ENCODE measurements around the gene HACL1.

HACL1 gene

DNA sequence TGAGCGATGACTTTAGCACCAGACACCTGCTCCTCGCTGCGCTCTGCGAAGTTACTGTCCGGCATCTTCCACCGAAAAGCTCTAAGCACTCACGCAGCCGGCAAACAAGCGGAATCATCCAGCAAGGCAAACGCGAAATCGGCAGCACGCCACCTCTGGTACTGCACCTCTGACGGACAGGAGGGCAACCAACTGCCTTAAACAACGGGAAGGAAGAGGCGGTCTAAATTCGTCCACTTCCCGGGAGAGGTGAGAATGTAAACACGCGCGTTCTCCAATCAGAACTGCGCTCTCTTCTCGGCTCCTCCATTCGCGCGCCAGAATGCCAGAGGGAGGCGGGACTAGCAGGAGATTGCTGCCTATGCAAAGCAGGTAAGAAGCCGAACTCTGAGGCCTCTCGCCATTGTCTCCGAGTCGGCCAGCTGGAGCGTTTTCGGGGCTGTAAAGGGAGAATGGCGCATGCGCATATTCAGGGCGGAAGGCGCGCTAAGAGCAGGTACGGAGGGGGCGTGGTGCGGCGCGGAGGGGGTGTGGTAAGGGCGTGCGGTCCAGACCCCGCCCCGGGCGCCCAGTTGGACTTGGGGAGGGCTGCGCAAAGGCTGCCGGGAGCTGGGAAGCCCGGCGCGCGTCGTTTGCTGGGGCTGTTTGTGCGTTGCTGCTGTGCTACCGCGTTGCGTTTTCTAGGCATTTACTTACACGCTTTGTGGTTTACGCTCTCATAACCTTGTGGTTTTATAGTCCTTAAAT is at the start of gene HACL1, which contains the start of gene BTD:
TSS of gene HACL1 (minus strand) at position 171 of the 747 bp plus-strand sequence. CDS start at position 65, 106 bp downstream.
TSS of gene BTD (plus strand) at position 347 of the 747 bp plus-strand sequence. CDS start 33,695 bp downstream, outside the sequence.
- TF ChIP-seq, protein P1, sequence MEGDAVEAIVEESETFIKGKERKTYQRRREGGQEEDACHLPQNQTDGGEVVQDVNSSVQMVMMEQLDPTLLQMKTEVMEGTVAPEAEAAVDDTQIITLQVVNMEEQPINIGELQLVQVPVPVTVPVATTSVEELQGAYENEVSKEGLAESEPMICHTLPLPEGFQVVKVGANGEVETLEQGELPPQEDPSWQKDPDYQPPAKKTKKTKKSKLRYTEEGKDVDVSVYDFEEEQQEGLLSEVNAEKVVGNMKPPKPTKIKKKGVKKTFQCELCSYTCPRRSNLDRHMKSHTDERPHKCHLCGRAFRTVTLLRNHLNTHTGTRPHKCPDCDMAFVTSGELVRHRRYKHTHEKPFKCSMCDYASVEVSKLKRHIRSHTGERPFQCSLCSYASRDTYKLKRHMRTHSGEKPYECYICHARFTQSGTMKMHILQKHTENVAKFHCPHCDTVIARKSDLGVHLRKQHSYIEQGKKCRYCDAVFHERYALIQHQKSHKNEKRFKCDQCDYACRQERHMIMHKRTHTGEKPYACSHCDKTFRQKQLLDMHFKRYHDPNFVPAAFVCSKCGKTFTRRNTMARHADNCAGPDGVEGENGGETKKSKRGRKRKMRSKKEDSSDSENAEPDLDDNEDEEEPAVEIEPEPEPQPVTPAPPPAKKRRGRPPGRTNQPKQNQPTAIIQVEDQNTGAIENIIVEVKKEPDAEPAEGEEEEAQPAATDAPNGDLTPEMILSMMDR (IDR thresholded peaks at IDR 0.05; ENCODE audit: insufficient read depth, low read depth, low read length, missing control alignments), result peak; percentile 37
- H3K4me3 ChIP-seq (ENCODE audit: low read length), result peak within 1 kb of the TSS; percentile 99
- peak; percentile 99 for DNase-seq (ENCODE audit: low read depth)

DNA sequence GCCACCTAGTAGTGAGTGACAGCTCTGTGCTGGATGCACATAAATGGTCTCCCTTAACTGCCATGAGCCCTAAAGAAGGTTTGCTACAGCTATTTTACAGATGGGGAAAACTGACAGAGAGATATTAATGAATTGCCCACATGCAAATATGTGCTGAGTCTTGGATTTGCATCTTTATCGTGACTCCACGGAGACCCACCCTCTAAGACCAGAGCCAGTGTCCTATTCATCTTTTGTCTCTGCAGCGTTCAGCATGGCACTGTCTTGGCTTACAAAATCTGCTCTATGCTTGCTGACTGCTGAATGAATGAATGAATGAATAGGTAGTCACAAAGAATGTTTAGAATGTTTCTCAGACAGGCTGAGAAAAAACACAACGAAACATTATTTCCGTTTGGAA is 48.5 kb upstream of the HACL1 start:
- TF ChIP-seq, protein P1 (IDR thresholded peaks at IDR 0.05; ENCODE audit: insufficient read depth, low read depth, low read length, missing control alignments), result no peak
- no peak for DNase-seq (ENCODE audit: low read depth)
- H3K4me3 ChIP-seq (ENCODE audit: low read length), result no peak overlapping the region

DNA sequence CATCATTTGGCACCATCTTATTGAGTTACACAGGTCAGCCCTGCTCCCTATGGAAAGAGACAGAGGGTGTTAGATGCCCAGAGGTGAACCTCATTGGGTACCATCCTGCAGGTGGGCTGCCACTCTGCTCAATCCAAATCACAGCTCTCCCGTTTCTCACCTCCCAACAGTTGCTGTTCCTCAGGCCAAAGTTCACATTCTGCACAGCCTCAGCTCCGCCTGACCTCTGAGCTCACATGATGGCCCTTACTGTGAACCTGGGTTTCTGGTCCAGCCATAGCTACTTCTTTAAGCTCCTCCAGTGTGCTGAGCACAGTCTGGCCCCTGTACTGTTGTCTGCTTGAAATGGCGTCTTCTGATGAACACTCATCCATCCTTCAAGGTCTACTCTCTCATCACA is 48.0 kb upstream of the HACL1 start:
- DNase-seq (ENCODE audit: low read depth), result no peak
- TF ChIP-seq, protein P1 (IDR thresholded peaks at IDR 0.05; ENCODE audit: insufficient read depth, low read depth, low read length, missing control alignments), result no peak

DNA sequence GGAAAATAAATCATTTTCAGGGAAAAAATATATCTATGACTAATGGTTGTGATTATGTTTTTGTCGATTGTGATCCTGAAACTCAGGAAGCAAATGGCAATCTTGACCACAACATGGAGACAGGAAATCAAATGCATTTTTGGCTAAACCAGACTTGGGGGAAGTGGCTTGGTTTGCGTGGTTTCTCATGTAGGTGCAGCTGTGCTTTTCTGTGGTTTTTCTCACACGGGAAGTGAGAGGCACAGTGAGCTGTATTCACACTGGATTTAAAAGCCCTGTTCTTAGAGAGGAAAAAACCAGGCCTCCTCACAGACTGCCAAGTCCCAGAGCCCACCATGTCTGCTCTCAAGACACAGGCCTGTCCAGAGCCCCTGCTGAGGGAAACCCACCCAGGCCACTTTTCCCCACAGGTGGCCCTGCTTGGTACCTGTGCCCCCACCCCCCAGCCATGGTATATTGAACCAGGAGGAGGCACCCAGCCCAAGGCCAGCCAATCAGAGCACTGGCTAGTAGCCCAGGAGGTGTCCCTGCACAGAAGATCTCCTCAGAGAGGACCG is 46.3 kb upstream of the HACL1 start:
- TF ChIP-seq, protein P1 (IDR thresholded peaks at IDR 0.05; ENCODE audit: insufficient read depth, low read depth, low read length, missing control alignments), result no peak
- no peak overlapping the region for H3K4me3 ChIP-seq (ENCODE audit: low read length)
- DNase-seq (ENCODE audit: low read depth), result peak; percentile 49

More for the DNA sequence above, 48.0 kb upstream of the HACL1 start:
- no peak overlapping the region for H3K4me3 ChIP-seq (ENCODE audit: low read length)

DNA sequence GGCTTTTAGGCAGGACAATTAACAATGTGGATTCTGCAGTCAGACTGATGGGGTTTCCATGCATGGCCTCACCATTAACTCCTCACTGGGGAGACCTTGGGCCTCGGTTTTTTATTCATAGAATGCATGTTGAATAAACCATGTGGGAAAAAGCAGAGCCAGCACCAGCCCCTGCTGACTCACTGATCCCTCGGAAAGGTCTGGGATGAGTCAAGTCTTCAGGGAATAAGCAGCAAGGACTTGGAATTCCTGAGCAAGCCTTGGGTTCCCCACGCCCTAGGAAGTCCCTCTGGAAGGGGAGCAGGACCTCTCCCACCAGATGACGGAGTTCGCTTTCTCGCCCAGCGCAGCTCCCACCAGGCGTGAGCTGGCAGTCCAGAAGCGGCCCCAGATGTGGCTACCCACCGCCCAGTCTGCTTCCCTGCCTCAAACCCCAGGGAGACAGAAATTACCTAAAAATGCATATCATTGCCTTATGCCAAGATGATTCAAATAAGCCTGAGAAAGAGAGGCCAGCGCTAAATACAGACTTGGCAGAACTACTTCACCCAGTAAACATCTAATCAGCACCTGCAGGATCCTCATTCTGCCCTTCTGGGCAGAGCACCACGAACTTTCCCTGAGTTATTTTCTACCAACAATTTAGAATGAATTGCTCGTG is 45.6 kb upstream of the HACL1 start:
- H3K4me3 ChIP-seq (ENCODE audit: low read length), result no peak overlapping the region
- DNase-seq (ENCODE audit: low read depth), result peak; percentile 93

DNA sequence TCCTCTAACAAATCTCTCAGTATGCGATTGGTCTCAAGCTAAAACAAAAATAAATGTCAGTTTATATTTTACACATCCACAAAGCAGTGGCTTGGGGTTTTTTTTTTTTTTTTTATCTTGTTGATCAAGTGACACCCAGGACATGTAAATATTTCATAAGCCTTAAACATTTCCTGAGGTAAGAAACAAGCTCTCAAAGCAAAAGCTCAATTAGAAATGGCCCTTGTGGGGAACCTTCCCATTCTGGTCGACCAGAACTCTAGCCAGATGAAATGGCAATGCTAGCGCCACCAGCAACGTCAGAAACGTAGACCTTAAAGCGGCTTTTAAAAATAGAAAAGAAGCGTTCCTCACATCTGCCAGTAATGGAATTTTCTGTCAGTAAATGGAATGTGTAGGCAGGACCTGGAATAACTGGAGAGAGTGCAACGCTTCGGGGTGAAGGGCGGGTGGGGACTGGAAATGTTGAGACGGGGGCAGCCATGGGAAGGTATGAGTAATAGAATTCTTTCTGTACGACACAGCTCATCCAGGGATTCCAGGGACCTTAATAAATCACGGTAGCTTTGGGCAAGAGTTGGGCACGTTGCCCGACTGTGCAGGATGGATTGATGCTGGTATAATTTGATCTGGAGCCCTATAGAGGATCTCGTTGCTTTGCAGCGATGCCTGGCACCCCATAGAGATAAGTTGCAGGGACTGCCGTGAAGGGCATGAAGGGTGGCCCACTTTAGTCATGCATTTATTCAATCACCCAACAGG is 44.6 kb upstream of the HACL1 start:
- no peak overlapping the region for H3K4me3 ChIP-seq (ENCODE audit: low read length)
- peak; percentile 94 for DNase-seq (ENCODE audit: low read depth)
- TF ChIP-seq, protein P1 (IDR thresholded peaks at IDR 0.05; ENCODE audit: insufficient read depth, low read depth, low read length, missing control alignments), result no peak

More for the DNA sequence above, 45.6 kb upstream of the HACL1 start:
- TF ChIP-seq, protein P1 (IDR thresholded peaks at IDR 0.05; ENCODE audit: insufficient read depth, low read depth, low read length, missing control alignments), result no peak

Data from epithelial cell of esophagus (primary cell).